ENCODE results near the gene PLAGL2.

The PLAGL2 gene

GRCh38 chr20:32231245-32231644 is 23.7 kb upstream of the PLAGL2 start:
- no peak for DNase-seq (ENCODE audit: low read depth, low spot score)

DNA sequence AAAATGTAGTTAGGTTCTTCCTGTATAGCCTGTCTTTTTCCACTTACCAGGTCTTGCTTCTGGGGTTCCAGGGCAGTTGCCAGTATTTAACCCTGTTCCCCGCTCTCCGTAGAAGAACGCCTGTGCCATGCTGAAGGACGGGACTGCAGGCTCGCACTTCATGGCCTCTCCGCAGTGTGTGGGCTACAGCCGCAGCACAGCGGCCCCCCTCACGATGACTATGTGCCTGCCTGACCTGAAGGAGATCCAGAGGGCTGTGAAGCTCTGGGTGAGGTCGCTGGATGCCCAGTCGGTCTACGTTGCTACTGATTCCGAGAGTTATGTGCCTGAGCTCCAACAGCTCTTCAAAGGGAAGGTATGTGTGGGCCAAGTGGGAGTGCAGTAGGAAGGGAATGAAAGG is 23.2 kb upstream of the PLAGL2 start:
- no peak for DNase-seq (ENCODE audit: low read depth, low spot score)

GRCh38 chr20:32229251-32229747 is 21.8 kb upstream of the PLAGL2 start:
- DNase-seq (ENCODE audit: low read depth, low spot score) = no peak

GRCh38 chr20:32227744-32228688 is 20.5 kb upstream of the PLAGL2 start:
- DNase-seq (ENCODE audit: low read depth, low spot score) = no peak

- no peak for DNase-seq (ENCODE audit: low read depth, low spot score)
Observed at GRCh38 chr20:32227306-32227705, 19.8 kb upstream of the PLAGL2 start.

- DNase-seq (ENCODE audit: low read depth, low spot score) = no peak
Observed at GRCh38 chr20:32226391-32226790, 18.8 kb upstream of the PLAGL2 start.

GRCh38 chr20:32224463-32224862 is 16.9 kb upstream of the PLAGL2 start:
- no peak for DNase-seq (ENCODE audit: low read depth, low spot score)

DNA sequence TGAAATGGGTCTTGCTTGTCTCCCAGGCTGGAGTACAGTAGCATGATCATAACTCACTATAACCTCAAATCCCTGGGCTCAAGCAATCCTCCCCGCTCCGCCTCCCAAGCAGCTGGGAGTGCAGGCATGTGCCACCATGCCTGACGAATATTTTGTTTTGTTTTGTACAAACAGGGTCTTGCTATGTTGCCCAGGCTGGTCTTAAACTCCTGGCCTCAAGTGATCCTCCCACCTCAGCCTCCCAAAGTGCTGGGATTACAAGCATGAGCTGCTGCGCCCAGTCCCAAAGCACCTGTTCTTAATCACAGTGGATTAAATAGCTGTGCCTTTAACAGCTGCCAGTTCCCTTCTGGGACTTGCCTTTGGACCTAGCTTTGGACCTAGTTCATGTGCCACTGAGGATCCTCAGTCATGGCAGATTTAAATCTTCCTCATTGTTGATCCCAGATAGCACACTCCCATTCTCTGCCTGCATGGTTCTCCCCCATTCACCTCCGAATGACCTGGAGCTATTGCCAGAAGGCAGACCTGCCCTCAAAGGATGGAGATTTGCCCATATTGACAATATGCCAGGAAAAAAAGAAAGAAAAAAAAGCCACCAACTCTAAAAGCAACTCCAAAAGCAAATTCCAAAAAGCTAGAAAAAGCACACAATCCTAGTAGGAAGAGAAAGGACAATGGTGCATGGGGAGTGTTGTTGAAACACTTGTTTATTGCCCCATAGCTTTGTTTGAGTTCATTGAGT is 10.8 kb upstream of the PLAGL2 start:
- DNase-seq (ENCODE audit: low read depth, low spot score) = no peak

GRCh38 chr20:32216179-32217142 is 8.9 kb upstream of the PLAGL2 start:
- no peak for DNase-seq (ENCODE audit: low read depth, low spot score)

GRCh38 chr20:32215729-32216128 is 8.2 kb upstream of the PLAGL2 start:
- DNase-seq (ENCODE audit: low read depth, low spot score) = no peak

DNA sequence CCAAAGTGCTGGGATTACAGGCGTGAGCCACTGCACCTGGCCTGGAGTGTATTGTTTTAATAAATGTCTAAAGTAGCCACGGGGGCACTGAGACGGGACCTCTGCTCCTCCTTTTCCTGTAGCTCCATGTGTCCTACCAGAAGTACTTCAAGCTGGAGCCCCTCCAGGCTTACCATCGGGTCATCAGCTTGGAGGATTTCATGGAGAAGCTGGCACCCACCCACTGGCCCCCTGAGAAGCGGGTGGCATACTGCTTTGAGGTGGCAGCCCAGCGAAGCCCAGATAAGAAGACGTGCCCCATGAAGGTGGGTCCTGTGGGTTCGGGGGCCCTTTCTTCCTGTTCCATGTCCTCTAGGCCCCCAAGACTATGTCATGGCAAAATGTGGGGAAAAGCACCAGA is 7.6 kb upstream of the PLAGL2 start:
- DNase-seq (ENCODE audit: low read depth, low spot score) = no peak

DNA sequence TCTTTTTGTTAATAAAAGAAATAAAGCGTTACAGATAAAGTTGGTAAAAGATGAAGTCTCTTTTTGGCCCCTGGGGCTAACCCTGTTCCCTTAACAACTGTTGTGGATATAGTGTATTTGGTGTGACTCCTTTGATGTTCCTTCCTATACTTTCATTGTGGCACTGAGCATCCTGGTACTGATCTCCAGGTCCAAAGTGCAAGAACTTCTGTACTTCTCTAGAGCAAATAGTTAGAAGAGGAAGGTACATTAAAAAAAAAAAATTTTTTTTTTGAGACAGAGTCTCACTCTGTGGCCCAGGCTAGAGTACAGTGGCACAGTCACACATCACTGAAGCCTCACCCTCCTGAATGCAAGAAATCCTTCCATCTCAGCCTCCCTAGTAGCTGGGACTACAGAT is 6.3 kb upstream of the PLAGL2 start:
- DNase-seq (ENCODE audit: low read depth, low spot score) = no peak

- no peak for DNase-seq (ENCODE audit: low read depth, low spot score)
Observed at GRCh38 chr20:32209850-32210605, 2.5 kb upstream of the PLAGL2 start.

GRCh38 chr20:32208499-32209154 is 1.1 kb upstream of the PLAGL2 start:
- no peak for DNase-seq (ENCODE audit: low read depth, low spot score)

DNA sequence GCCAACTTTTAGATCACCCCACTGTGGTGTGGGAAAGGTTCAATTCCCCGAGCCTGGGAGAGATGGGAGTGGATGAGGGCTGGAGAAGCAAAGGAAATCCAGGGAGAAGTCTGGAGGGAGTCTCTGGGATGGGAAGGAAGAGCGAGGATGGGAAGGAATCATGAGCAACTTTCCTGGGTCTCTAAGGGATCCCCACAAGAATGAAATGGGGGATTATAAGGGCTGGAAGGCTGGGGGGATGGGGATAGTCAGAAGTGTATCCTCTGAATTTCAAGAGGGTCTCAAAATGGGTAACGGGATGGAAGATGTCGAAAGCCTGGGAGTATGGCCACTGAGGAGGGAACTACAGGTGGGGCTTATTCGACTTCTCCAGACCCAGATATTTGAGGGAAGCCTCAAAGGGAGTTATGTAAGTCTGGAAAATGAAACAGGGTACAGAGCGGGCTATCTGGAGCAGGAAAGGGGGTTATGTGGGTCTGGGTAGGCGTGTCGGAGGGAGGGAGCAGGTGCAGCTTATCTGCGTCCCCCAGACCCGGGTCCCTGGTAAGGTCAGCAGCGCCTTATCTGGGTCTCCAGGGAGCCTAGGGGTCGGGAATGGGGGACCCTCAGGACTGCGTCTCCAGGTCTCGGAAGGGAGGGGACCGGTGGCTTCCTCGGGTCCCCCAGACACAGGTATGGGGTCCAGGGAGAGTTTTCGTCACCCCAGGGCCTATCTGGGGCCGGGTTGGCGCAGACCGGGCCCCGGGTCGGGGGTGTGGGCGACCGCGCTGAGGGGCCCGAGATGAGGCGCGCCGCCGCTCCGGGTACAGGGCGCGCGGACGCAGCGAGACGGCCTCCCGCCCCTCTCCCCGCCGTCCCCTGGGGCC is 550 bp downstream of the PLAGL2 start:
- no peak for DNase-seq (ENCODE audit: low read depth, low spot score)

DNA sequence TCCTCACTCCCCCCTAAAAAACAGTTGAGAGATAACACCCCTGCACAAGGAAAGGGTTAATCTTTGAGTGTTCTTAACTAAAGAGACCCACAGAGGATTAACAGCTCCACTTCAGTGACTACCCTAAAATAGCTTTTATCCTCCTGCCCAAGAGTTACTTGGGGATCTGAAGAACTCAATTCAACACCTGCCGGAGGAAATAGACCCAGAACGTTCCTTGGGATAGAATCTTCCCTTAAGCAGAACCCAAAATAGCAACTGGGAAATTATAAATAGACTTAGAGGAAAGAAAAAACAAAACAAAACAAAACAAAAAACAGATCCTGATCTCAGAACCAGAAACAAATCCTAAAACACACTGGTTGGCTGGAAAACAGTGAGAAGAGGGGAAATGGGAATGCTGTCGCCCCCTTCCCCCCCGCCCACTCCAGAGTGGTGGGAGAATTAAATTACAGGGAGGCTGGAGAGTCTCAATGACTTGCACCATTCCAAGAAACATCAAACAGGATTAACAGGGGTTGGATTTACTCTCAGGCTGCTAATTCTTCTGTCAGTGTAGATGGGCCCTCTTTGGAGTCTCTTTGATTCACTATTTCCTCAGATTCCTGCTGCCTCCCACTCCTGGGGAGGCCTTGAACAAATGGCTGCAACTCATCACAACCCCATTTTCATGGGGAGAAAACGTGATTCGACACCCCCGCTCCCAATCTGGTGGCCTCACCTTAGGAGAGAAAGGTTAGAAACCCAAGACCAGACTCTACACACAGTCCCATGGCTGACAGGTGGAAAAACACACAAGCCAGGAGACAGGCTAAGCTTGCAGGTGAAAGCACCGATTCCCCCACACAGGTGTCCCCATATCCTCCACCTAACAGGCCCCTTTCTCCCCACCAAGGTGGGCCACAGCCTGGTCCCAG is 1.4 kb downstream of the PLAGL2 start:
- no peak for DNase-seq (ENCODE audit: low read depth, low spot score)

DNA sequence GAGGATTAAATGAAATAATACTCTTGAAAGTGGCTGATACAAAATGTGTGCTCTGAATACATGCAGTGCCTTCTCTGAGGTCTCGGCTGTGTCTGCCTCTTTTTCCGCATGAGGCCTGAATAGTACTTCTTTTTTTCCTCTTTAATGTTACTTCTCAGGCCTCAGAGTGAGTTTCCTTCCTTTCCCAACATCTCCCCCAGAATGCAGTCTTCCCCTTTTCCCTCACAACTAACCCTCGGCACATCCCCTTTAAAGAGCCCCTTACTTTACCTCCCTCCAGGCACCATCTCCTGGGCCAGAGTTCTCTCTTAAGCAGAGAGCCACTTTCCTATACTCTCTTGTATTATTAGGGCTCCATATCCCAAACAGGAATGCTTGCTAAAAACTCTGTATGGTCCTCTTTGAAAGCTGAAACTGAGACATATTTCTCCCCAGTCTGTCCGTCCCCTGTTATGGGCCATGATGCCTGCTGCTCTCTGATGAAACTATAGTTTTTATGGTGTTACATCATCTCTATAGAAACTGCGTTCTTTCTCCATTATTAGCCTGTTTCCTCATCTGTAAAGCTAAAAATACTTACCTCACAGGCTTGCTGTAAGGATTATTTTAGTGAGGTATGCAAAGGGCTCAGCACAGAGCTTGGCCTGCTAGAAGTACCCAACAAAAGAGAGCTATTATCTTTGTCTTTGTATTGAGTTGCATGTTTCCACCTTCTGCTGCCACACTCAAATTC is 2.3 kb downstream of the PLAGL2 start:
- no peak for DNase-seq (ENCODE audit: low read depth, low spot score)

Measured in iPS DF 19.7 (cell line).